ENCODE data around the gene KCTD20. TPM values are rescaled to one million over a fixed set of nuclear protein-coding genes. Genes with fewer than 3 reads are reported as not detected.
A peak's percentile ranks its signal among the peaks of the same experiment; 100 is the strongest.

Gene KCTD20
- total RNA-seq, 4 donors from 2014 or later = 60.2 to 92.9 (median 67.6) TPM

DNA sequence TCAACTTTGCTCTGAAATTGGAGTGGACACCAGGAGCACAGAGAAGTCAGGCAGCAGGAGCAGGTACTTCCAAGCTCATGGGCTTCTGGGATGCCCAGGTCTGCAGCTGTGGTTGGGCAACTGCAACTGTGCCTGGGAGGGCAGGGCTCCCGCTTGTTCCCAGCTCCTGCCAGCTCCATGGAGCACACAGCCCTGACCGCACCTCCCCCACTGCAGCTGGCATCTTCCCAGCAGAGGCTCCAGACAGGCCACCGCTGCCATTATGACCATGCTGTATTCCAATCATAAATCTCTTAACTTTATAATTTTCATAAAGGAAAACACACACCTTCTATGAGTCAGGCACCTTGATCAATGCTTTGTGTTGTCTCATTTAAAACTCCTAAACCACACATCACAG lies 67.6 kb downstream of the KCTD20 start:
- no peak overlapping the region for H3K4me3 ChIP-seq
- H3K27me3 ChIP-seq = no peaks in the 10 kb centered on the region

DNA sequence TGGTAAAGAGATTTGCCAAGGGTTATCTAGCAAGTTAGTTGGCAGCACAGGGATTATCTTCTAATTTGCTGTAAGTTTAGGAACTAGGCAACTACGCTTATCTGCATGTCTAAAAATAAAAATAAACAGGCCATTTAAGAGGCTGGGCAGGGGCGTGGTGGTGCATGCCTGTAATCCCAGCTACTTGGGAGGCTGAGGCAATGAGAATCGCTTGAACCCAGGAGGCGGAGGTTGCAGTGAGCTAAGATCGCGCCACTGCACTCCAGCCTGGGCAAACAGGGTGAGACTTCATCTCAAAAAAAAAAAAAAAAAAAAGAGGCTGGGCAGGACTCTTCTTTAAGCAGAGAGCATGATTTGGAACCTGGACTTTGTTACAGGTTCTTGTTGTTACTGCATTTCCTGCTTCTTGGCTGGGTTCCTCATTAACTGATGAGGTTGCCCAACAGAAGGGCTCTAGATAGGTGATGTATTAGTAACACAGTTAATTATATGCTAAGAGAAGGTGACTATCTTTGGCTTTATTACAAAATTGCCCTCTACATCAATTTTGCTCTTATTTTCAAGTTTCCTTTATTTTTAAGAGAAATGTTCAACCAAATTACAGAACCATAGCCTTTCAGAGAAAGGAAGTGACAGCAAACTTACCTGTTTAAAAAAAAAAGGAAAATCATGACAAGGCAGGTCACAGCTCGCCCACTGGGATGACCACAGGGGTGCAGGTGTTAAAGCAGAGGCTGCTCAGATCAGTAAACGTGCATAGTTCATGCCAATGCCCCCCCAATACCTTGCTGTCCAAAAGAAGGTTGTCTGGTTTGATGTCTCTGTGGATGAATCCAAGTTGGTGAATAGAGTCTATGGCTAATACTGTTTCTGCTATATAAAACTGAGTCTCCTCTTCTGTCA lies 72.0 kb downstream of the KCTD20 start:
- Histone ChIP-seq H3K9me3 (no peaks in the 10 kb centered on the region), H3K27ac (no peak overlapping the region), H3K36me3 (peaks cover 0 to 98% of the 10 kb centered on the region in 2 donors), H3K27me3 (no peaks in the 10 kb centered on the region), H3K4me3 (no peak overlapping the region), H3K4me1 (peaks cover 0 to 6% (median 0%) of the 10 kb centered on the region in 3 donors)
- ATAC-seq = no peak
- 93 to 94% methylated on average over 5 to 8 of the region's 8 CpGs for WGBS, 2 donors (ENCODE audit: low coverage in 1 of 2)
- TF ChIP-seq EP300 (IDR thresholded peaks at IDR 0.05) = no peak
- TF ChIP-seq, protein P1, sequence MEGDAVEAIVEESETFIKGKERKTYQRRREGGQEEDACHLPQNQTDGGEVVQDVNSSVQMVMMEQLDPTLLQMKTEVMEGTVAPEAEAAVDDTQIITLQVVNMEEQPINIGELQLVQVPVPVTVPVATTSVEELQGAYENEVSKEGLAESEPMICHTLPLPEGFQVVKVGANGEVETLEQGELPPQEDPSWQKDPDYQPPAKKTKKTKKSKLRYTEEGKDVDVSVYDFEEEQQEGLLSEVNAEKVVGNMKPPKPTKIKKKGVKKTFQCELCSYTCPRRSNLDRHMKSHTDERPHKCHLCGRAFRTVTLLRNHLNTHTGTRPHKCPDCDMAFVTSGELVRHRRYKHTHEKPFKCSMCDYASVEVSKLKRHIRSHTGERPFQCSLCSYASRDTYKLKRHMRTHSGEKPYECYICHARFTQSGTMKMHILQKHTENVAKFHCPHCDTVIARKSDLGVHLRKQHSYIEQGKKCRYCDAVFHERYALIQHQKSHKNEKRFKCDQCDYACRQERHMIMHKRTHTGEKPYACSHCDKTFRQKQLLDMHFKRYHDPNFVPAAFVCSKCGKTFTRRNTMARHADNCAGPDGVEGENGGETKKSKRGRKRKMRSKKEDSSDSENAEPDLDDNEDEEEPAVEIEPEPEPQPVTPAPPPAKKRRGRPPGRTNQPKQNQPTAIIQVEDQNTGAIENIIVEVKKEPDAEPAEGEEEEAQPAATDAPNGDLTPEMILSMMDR (IDR thresholded peaks at IDR 0.05) = no peak
- TF ChIP-seq POLR2AphosphoS5 (IDR thresholded peaks at IDR 0.05) = no peak
- no peak for TF ChIP-seq POLR2A (IDR thresholded peaks at IDR 0.05)

More for the DNA sequence above, 67.6 kb downstream of the KCTD20 start:
- no peak overlapping the region for H3K27ac ChIP-seq
- no CpG with 5 or more reads among the region's 3 CpGs for WGBS, 2 donors (ENCODE audit: low coverage in 1 of 2)
- no peak for ATAC-seq
- H3K36me3 ChIP-seq = peaks cover 0 to 86% of the 10 kb centered on the region in 2 donors
- no peaks in the 10 kb centered on the region for H3K9me3 ChIP-seq
- TF ChIP-seq, protein P1 (IDR thresholded peaks at IDR 0.05) = no peak
- TF ChIP-seq EP300 (IDR thresholded peaks at IDR 0.05) (no peak), POLR2A (IDR thresholded peaks at IDR 0.05) (no peak), POLR2AphosphoS5 (IDR thresholded peaks at IDR 0.05) (no peak)
- H3K4me1 ChIP-seq = no peaks in the 10 kb centered on the region

DNA sequence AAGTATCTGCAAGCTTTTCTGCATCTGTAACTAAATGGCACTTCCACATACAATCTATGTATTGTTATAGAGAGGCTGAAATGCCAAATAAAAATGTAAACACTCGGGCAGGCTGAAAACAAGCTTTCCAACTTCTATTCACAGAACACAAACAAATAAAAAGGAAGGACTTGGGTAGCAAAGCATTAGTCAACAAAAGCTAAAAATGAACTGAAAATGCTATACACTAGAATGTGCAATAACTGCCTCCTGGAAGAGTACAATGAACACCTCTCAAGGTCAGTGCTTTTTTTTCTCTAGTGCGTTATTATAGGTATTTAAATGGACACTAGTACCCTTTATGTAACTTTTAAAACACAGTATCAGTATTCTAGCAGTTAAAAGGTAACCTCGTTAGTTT lies 73.0 kb downstream of the KCTD20 start:
- Histone ChIP-seq H3K27ac (no peak overlapping the region), H3K36me3 (peaks cover 0 to 98% of the 10 kb centered on the region in 2 donors), H3K4me3 (no peak overlapping the region), H3K27me3 (no peaks in the 10 kb centered on the region), H3K4me1 (peaks cover 0 to 6% (median 0%) of the 10 kb centered on the region in 3 donors), H3K9me3 (no peaks in the 10 kb centered on the region)
- TF ChIP-seq POLR2AphosphoS5 (IDR thresholded peaks at IDR 0.05) = no peak
- no peak for TF ChIP-seq EP300 (IDR thresholded peaks at IDR 0.05)
- no peak for TF ChIP-seq POLR2A (IDR thresholded peaks at IDR 0.05)
- TF ChIP-seq, protein P1 (IDR thresholded peaks at IDR 0.05) = no peak
- WGBS, 2 donors (ENCODE audit: low coverage in 1 of 2) = 53 to 76% methylated on average over 2 to 3 of the region's 3 CpGs
- ATAC-seq = no peak

DNA sequence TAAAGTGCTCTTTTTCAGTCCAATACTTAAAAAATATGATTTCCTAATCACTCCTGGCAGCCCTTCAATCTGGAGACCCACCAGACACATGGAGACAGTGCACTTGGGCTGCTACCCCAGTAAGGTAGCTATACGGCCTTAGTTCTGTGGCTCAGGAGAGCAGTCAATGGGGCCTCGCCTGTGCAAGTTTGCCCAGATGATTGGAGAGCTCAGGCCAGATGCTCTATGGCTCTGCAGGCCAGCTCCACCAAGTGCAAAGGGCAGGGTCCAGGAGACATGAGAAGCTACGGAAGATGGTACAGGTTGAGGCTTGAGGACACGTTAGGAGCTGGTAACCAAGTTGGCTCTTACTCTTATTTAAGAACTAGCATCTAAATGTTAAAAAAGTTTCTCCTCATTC lies 73.8 kb downstream of the KCTD20 start:
- 73 to 93% methylated on average over 3 of the region's 4 CpGs for WGBS, 2 donors (ENCODE audit: low coverage in 1 of 2)
- peaks cover 0 to 6% (median 0%) of the 10 kb centered on the region in 3 donors for H3K4me1 ChIP-seq
- H3K4me3 ChIP-seq = no peak overlapping the region
- no peak overlapping the region for H3K27ac ChIP-seq
- no peaks in the 10 kb centered on the region for H3K27me3 ChIP-seq
- H3K36me3 ChIP-seq = peaks cover 3 to 98% of the 10 kb centered on the region in 2 donors
- H3K9me3 ChIP-seq = no peaks in the 10 kb centered on the region
- TF ChIP-seq POLR2A (IDR thresholded peaks at IDR 0.05) (no peak), POLR2AphosphoS5 (IDR thresholded peaks at IDR 0.05) (no peak), EP300 (IDR thresholded peaks at IDR 0.05) (no peak)
- TF ChIP-seq, protein P1 (IDR thresholded peaks at IDR 0.05) = no peak
- no peak for ATAC-seq

DNA sequence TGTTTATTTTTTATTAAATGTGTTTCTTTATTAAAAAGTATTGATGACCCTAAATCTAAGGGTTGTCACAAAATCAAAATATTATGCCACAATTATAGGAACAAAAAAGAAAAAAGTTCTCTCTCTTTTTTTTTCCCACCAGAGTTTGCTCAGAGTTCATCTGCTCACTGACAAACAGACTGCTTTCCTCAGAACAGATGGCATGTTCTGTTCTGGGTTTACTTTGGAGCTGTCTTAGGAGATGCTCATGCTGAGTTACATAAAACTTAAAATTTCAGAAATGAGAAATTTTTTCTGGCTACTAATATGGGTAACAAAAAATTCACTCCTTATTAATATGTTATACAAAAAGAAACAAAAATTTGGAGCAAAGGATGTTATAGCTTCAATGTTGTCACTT lies 74.2 kb downstream of the KCTD20 start:
- peaks cover 0 to 6% (median 0%) of the 10 kb centered on the region in 3 donors for H3K4me1 ChIP-seq
- H3K36me3 ChIP-seq = peaks cover 4 to 98% of the 10 kb centered on the region in 2 donors
- H3K9me3 ChIP-seq = no peaks in the 10 kb centered on the region
- no peak overlapping the region for H3K27ac ChIP-seq
- peak; percentile 53 for ATAC-seq
- no peak for TF ChIP-seq EP300 (IDR thresholded peaks at IDR 0.05)
- TF ChIP-seq, protein P1 (IDR thresholded peaks at IDR 0.05) = no peak
- TF ChIP-seq POLR2A (IDR thresholded peaks at IDR 0.05) = no peak
- no peak for TF ChIP-seq POLR2AphosphoS5 (IDR thresholded peaks at IDR 0.05)
- no peaks in the 10 kb centered on the region for H3K27me3 ChIP-seq
- no peak overlapping the region for H3K4me3 ChIP-seq

Measured in gastroesophageal sphincter (tissue), 4 donors.